T-helper 2 cell treated with Interferon-gamma antibody and Interleukin-4, amounts not matched to agents 5 μg/mL and 100 μg/mL, for 36 hours (primary cell): ENCODE results near the gene LRRD1.
A peak's percentile ranks its signal among the peaks of the same experiment; 100 is the strongest.
"Not testable (repeated sequence)": the region's sequence is repeated elsewhere in the genome, so short reads cannot be mapped to it uniquely, and the experiment has no call there.

Experiments
- DNase-seq: peaks from one replicate; pipeline ENCODE4 v3.0.0; 2021; ENCODE audit warnings: low spot score
- H3K27ac Mint-ChIP-seq: one replicate; pipeline ENCODE4 v1.8.0; 2021; ENCODE audit warnings: mild to moderate bottlenecking, mixed read lengths
- H3K27me3 Mint-ChIP-seq: one replicate; pipeline ENCODE4 v1.8.0; 2021; ENCODE audit warnings: low read depth, mixed read lengths
- H3K36me3 Mint-ChIP-seq: one replicate; pipeline ENCODE4 v1.8.0; 2021; ENCODE audit warnings: low read depth, mixed read lengths
- H3K4me1 Mint-ChIP-seq: one replicate; pipeline ENCODE4 v1.8.0; 2021; ENCODE audit warnings: low read depth, mixed read lengths
- H3K4me3 Mint-ChIP-seq: one replicate; pipeline ENCODE4 v1.8.0; 2022; ENCODE audit warnings: mild to moderate bottlenecking, moderate library complexity, mixed read lengths
- H3K9me3 Mint-ChIP-seq: one replicate; pipeline ENCODE4 v1.8.0; 2021; ENCODE audit warnings: mixed read lengths

The LRRD1 gene

DNA sequence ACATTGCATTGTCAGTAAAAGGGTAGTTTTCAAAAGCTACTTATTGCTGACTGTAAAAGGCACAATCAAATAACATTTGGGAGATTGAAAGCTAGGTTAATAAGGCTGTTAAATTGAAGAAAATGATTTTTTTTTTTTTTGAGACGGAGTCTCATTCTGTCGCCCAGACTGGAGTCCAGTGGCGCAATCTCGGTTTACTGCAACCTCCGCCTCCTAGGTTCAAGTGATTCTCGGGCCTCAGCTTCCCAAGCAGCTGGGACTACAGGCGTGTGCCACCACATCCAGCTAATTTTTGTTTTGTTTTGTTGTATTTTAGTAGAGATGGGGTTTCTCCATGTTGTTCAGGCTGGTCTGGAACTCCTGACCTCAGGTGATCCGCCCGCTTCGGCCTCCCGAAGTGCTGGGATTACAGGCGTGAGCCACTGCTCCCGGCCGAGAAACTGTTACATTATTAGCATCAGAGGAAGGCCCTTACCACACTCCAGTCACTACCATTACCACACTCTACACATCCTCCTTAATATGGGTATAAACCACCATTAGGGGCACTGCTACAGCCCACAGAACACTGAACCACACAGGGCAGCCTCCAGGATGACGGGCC, 45.7 kb downstream of the LRRD1 start:
- Mint-ChIP-seq H3K27me3 (no peaks in the 10 kb centered on the region), H3K36me3 (peaks cover 28% of the 10 kb centered on the region), H3K4me3 (peak overlapping the region; percentile 92), H3K4me1 (peaks cover 43% of the 10 kb centered on the region), H3K9me3 (no peaks in the 10 kb centered on the region), H3K27ac (peak overlapping the region; percentile 98)
- DNase-seq = no peak

DNA sequence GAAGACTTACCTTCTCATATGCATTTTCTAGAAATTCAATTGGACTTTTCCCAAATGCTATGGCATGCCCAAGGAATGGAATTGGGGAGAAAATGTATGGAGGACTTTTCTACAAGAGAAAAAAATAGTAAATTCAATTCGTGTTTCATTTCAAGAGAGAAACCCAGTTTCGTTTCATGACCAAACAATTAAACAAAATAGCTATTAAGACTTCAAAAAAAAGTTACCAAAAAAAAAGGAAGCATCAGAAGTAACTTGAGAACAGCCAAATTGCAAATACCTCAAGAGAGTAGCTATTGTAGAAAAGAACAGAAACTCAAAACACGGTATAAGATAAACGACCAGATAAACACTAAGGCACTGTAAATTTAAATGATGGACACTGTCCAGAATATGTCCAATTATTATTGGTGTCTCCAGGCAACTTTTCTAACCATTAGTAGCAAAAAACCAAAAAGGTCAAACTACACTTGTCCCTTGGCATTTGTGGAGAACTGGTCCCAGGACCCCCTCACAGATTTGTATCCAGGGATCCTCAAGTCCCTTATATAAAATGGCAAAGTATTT, 47.1 kb downstream of the LRRD1 start:
- Mint-ChIP-seq H3K27ac (no peak overlapping the region), H3K27me3 (no peaks in the 10 kb centered on the region), H3K4me1 (peaks cover 39% of the 10 kb centered on the region), H3K4me3 (peak overlapping the region; percentile 18), H3K9me3 (no peaks in the 10 kb centered on the region), H3K36me3 (peaks cover 41% of the 10 kb centered on the region)
- no peak for DNase-seq

DNA sequence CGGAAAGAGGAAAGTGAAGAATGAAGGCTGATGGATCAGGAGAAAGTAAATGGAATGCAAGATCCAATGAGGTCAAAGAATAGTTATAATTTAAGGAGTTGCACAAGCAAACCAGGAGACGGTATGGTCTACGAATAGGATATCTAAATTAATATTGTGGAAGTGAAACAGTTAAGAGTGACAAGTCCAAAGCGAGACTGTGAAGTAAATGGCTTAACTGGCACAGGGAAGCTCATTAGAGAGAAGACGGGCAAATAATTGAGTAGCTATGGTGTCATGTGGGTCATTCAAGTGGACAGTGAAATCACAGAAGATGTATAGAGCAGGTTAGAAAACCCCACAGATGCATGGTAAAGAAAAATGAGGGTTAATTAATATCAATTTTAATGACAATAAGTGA, 47.8 kb downstream of the LRRD1 start:
- Mint-ChIP-seq H3K36me3 (peaks cover 48% of the 10 kb centered on the region), H3K27ac (peak overlapping the region; percentile 5), H3K27me3 (no peaks in the 10 kb centered on the region)

DNA sequence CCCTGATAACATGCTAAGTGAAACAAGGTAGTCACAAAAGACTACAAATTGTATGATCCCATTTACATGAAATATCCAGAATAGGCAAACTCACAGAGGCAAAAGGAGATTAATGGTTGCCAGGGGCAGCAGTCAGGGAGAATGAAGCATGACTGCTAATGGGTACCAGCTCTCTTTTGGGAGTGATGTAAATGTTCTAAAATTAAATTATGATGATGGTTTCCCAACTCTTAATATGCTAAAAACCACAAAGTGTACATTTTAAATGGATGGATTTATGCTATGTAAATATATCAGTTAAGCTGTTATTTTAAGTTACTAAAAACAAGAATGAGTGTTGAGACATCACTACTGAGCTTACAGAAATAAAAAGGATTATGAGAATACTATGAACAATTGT, 57.3 kb downstream of the LRRD1 start:
- Mint-ChIP-seq H3K4me1 (peaks cover 20% of the 10 kb centered on the region), H3K36me3 (peaks cover 72% of the 10 kb centered on the region), H3K9me3 (peaks cover 5% of the 10 kb centered on the region), H3K27ac (no peak overlapping the region), H3K4me3 (no peak overlapping the region), H3K27me3 (no peaks in the 10 kb centered on the region)
- DNase-seq = no peak

More for the DNA sequence above, 47.8 kb downstream of the LRRD1 start:
- Mint-ChIP-seq H3K4me3 (peak overlapping the region; percentile 1), H3K4me1 (peaks cover 44% of the 10 kb centered on the region), H3K9me3 (no peaks in the 10 kb centered on the region)
- no peak for DNase-seq

DNA sequence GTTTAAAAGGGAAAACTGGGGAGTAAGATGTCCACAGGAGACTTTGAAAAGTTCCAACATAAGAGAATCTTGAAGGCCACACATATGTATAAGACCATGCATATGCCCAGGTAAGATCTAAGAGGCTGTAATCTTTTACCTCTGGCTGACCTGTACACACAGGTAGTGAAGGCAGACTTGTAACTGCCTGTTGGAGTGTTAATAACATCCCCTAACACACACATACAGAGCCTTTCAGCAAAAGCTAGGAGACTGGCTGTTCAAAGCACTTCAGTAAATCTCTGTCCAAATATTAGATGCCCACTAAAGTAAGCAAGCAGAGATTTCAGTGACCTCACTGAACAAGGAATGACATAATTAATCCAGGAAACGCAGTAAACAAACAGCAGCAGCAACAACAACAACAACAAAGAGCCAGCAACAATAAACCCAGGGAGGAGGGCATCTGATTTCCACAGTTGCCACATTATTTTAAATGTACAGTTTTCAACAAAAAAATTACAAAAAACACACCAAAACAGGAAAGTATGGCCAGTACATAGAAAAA, 59.7 kb downstream of the LRRD1 start:
- H3K9me3 Mint-ChIP-seq = peaks cover 5% of the 10 kb centered on the region
- H3K4me1 Mint-ChIP-seq = peaks cover 16% of the 10 kb centered on the region
- DNase-seq = no peak
- H3K4me3 Mint-ChIP-seq = no peak overlapping the region
- peaks cover 69% of the 10 kb centered on the region for H3K36me3 Mint-ChIP-seq
- H3K27me3 Mint-ChIP-seq = no peaks in the 10 kb centered on the region
- peak overlapping the region; percentile 24 for H3K27ac Mint-ChIP-seq

DNA sequence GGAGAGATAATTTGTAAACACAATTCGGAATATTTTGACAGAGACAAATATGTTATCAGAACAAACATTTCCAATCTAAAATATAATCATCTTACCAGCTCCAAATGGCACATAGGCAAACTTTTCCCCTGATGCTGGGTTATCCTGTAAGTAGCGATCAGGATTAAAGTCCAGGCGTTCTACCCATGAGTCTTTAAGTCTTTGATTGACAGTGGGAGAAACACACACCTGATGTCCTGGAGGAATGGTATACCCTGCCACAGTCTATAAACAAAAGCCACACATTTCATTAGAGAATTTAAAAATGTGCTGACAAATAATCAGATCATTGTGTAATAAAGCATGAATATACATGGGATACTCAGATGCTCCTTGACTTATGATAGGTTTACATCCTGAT, 62.0 kb downstream of the LRRD1 start:
- DNase-seq = no peak
- Mint-ChIP-seq H3K9me3 (peaks cover 2% of the 10 kb centered on the region), H3K4me1 (peaks cover 12% of the 10 kb centered on the region), H3K27me3 (no peaks in the 10 kb centered on the region), H3K36me3 (peaks cover 65% of the 10 kb centered on the region), H3K27ac (no peak overlapping the region), H3K4me3 (no peak overlapping the region)

DNA sequence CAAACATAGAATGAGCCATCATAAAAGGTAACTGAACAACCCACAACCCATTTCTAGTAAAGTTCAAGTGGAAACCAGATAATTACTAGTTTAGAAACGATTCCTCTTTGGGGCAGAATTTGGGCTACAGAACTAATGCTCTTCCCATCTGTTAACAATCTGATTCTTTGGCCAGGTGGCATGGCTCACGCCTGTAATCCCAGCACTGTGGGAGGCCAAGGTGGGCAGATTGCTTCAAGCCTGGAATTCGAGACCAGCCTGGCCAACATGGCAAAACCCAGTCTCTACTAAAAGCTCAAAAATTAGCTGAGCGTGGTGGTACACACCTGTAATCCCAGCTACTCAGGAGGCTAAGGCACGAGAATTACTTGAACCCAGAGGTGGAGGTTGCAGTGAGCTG, 63.1 kb downstream of the LRRD1 start:
- H3K4me3 Mint-ChIP-seq = no peak overlapping the region
- peaks cover 11% of the 10 kb centered on the region for H3K4me1 Mint-ChIP-seq
- H3K27ac Mint-ChIP-seq = no peak overlapping the region
- H3K9me3 Mint-ChIP-seq = no peaks in the 10 kb centered on the region
- no peaks in the 10 kb centered on the region for H3K27me3 Mint-ChIP-seq
- peaks cover 56% of the 10 kb centered on the region for H3K36me3 Mint-ChIP-seq
- no peak for DNase-seq

DNA sequence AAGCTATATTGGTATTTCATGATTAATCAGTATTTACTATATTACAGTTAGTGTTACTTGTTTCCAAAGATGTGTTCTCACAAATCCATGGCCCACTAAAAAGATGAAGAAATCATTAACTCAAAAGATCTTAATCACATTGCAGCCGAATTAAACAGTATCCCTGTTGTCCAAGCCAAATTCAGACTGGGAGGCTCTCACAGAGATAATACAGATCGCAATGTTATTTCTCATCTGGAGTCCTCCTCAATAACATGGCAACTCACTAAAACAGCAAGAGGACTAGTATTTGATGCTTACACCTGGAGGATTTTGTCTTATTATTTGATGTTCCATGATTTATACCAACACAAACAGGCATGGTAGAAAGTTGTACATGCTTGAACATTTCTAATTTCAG, 68.1 kb downstream of the LRRD1 start:
- no peak overlapping the region for H3K27ac Mint-ChIP-seq
- H3K36me3 Mint-ChIP-seq = peaks cover 36% of the 10 kb centered on the region
- no peak for DNase-seq
- no peaks in the 10 kb centered on the region for H3K27me3 Mint-ChIP-seq
- no peaks in the 10 kb centered on the region for H3K9me3 Mint-ChIP-seq
- H3K4me3 Mint-ChIP-seq = no peak overlapping the region
- peaks cover 3% of the 10 kb centered on the region for H3K4me1 Mint-ChIP-seq

DNA sequence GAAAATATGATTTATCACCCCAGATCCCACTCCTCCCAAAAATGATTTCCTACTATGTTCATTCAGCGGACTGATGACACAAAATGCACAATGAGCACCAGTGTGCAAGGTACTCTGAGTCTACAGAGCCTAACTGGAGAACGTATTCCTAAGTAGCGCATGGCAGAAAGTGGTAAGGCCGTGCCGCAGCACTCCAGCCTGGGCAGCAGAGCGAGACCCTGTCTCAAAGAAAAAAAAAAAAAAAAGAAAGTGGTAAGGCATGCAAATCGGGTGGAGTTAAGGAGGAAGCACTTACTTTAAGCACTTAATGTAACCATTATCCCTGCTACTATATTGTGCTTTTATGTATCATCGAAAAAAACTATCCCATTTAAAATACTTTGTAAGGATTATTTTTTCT, 70.1 kb downstream of the LRRD1 start:
- no peak for DNase-seq
- Mint-ChIP-seq H3K9me3 (no peaks in the 10 kb centered on the region), H3K27me3 (no peaks in the 10 kb centered on the region), H3K4me1 (no peaks in the 10 kb centered on the region), H3K27ac (no peak overlapping the region), H3K36me3 (peaks cover 22% of the 10 kb centered on the region), H3K4me3 (no peak overlapping the region)

DNA sequence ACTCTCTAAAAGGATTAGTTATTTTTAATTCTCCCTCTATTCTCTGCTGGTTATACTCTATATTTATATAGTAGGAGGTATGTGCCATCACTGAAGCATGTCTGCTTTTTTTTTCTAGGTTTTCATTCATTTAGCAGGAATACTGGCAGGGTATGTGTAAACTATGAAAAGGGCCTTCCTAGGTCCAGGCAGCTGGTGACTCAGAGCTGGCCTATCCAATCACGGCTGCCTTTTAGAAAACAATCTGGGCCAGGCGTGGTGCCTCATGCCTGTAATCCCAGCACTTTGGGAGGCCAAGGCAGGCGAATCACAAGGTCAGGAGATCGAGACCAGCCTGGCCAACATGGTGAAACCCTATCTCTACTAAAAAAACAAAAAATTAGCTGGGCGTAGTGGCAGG, 76.1 kb downstream of the LRRD1 start:
- DNase-seq, H3K4me3 Mint-ChIP-seq, H3K9me3 Mint-ChIP-seq, H3K27ac Mint-ChIP-seq, H3K27me3 Mint-ChIP-seq, H3K4me1 Mint-ChIP-seq: not testable (repeated sequence)
- peaks cover 31% of the 10 kb centered on the region for H3K36me3 Mint-ChIP-seq

DNA sequence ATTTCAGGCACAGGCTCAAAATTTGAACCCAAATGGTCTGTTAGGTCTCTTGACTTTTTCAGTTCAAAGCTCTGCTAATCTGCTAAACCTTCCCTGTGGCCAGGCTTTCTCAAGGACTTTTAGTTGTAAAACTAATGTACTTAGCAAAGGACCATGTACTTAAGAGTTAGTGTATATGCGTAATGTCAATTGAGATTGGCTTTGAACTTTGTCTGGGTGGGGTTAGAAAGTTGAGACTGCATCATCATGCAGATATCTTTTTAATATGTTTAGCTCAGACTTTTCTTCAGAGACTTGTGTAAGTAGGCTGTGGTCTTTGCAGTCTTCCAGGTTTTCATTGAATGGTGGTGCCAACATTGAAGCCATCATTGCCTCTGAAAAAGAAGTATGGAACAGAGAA, 78.4 kb downstream of the LRRD1 start:
- no peaks in the 10 kb centered on the region for H3K9me3 Mint-ChIP-seq
- no peak overlapping the region for H3K27ac Mint-ChIP-seq
- peaks cover 39% of the 10 kb centered on the region for H3K36me3 Mint-ChIP-seq
- no peak for DNase-seq
- H3K4me1 Mint-ChIP-seq = no peaks in the 10 kb centered on the region
- no peak overlapping the region for H3K4me3 Mint-ChIP-seq
- no peaks in the 10 kb centered on the region for H3K27me3 Mint-ChIP-seq

DNA sequence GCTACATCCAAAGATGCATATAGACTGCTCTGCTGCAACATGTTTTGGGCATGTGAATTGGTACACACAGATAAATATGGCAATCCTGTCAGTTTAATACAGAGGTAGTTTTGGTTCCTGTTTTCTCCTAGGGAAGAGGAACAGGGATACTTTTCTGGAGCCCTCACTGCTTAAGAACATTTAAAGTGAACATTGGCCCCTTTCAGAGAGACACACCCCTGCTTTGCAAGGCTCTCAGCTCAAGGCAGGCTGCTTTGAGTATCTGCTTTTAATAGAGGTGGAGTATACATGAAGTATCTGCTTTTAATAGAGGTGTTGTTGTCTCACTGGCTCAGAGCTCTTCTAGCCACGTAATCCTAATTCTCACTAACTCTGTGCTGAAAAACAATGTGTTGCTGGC, 83.6 kb downstream of the LRRD1 start:
- no peak overlapping the region for H3K4me3 Mint-ChIP-seq
- no peak overlapping the region for H3K27ac Mint-ChIP-seq
- no peaks in the 10 kb centered on the region for H3K9me3 Mint-ChIP-seq
- DNase-seq = no peak
- no peaks in the 10 kb centered on the region for H3K4me1 Mint-ChIP-seq
- H3K36me3 Mint-ChIP-seq = peaks cover 25% of the 10 kb centered on the region
- H3K27me3 Mint-ChIP-seq = no peaks in the 10 kb centered on the region
